ENCODE results near the gene HSPA5.
A peak's percentile ranks its signal among the peaks of the same experiment; 100 is the strongest.

HSPA5 gene

GRCh38 chr9:125261501-125262293 lies 20.6 kb upstream of the HSPA5 start, which contains the start of gene GAPVD1 (continued):
- no peak for TF ChIP-seq ZNF449 (tag by site-specific recombination; IDR thresholded peaks at IDR 0.05)
- TF ChIP-seq ZNF473 (tag by site-specific recombination; IDR thresholded peaks at IDR 0.05): no peak
- no peak for TF ChIP-seq ZNF184 (tag by site-specific recombination; IDR thresholded peaks at IDR 0.05)
- peak; percentile 64 for TF ChIP-seq ZNF501 (tag by site-specific recombination; IDR thresholded peaks at IDR 0.05)
- no peak for TF ChIP-seq ZNF311 (tag by site-specific recombination; IDR thresholded peaks at IDR 0.05; ENCODE audit: borderline replicate concordance)
- TF ChIP-seq ZXDB (tag by site-specific recombination; IDR thresholded peaks at IDR 0.05): 0 out of 2 replicates have a peak, but pooled peaks have one; percentile 43
- TF ChIP-seq ZNF280C (tag by site-specific recombination; IDR thresholded peaks at IDR 0.05): no peak
- no peak for TF ChIP-seq ZNF394 (tag by site-specific recombination; IDR thresholded peaks at IDR 0.05; ENCODE audit: borderline replicate concordance)
- TF ChIP-seq ZNF19 (tag by site-specific recombination; IDR thresholded peaks at IDR 0.05; ENCODE audit: low read depth): no peak
- no peak for TF ChIP-seq SETDB1 (IDR thresholded peaks at IDR 0.05; ENCODE audit: insufficient read length, low read length)
- TF ChIP-seq ZNF121 (tag by site-specific recombination; IDR thresholded peaks at IDR 0.05): no peak
- TF ChIP-seq ZNF792 (tag by site-specific recombination; IDR thresholded peaks at IDR 0.05): no peak
- TF ChIP-seq ZNF777 (tag by site-specific recombination; IDR thresholded peaks at IDR 0.05; ENCODE audit: borderline replicate concordance): no peak
- TF ChIP-seq KLF16 (tag by site-specific recombination; IDR thresholded peaks at IDR 0.05): no peak
- no peak for TF ChIP-seq ZNF157 (tag by site-specific recombination; IDR thresholded peaks at IDR 0.05)
- no peak for TF ChIP-seq ZNF514 (tag by site-specific recombination; IDR thresholded peaks at IDR 0.05)
- TF ChIP-seq ZNF626 (tag by site-specific recombination; IDR thresholded peaks at IDR 0.05): no peak
- no peak for TF ChIP-seq ZNF704 (tag by site-specific recombination; IDR thresholded peaks at IDR 0.05)
- no peak for TF ChIP-seq ZNF48 (tag by site-specific recombination; IDR thresholded peaks at IDR 0.05)
- no peak for TF ChIP-seq ZNF529 (tag by site-specific recombination; IDR thresholded peaks at IDR 0.05; ENCODE audit: insufficient replicate concordance)
- no peak for TF ChIP-seq ZFP3 (tag by site-specific recombination; IDR thresholded peaks at IDR 0.05; ENCODE audit: low read depth)
- no peak for TF ChIP-seq ZNF24 (tag by site-specific recombination; IDR thresholded peaks at IDR 0.05)
- TF ChIP-seq TSHZ1 (tag by site-specific recombination; IDR thresholded peaks at IDR 0.05; ENCODE audit: borderline replicate concordance): no peak
- TF ChIP-seq ZSCAN4 (tag by site-specific recombination; IDR thresholded peaks at IDR 0.05): no peak
- TF ChIP-seq ZNF23 (tag by site-specific recombination; IDR thresholded peaks at IDR 0.05; ENCODE audit: borderline replicate concordance): no peak
- TF ChIP-seq ZBTB6 (tag by site-specific recombination; IDR thresholded peaks at IDR 0.05): no peak
- no peak for TF ChIP-seq ZNF223 (tag by site-specific recombination; IDR thresholded peaks at IDR 0.05)
- 0 out of 2 replicates have a peak, but pooled peaks have one; percentile 28 for TF ChIP-seq ZEB2 (tag by site-specific recombination; IDR thresholded peaks at IDR 0.05)

All from HEK293 (cell line).